Karpas-422 (cell line): ENCODE data around the gene SLC37A4. TPM values are rescaled to one million over a fixed set of nuclear protein-coding genes. Genes with fewer than 3 reads are reported as not detected.

ENCODE experiments used
- DNase-seq: peaks from one replicate; pipeline ENCODE4 v3.0.0-alpha.2; 2015
- H2AFZ ChIP-seq: fragments of 200-600 bp; sonication (generic); 2 replicates; pipeline ENCODE4 v1.6.1; 2014; ENCODE audit warnings: antibody characterized with exemption, low read length, mixed read lengths
- H3K27ac ChIP-seq: fragments of 200-600 bp; sonication (generic); 2 replicates; pipeline ENCODE4 v1.5.1; 2014; ENCODE audit warnings: mild to moderate bottlenecking, low read length, moderate library complexity
- H3K27me3 ChIP-seq: fragments of 200-600 bp; sonication (generic); 2 replicates; pipeline ENCODE4 v1.6.1; 2014; ENCODE audit warnings: low read length, mixed read lengths
- H3K36me3 ChIP-seq: fragments of 200-600 bp; sonication (generic); 2 replicates; pipeline ENCODE4 v1.6.1; 2014; ENCODE audit warnings: low read length, mixed read lengths; ENCODE audit not compliant: insufficient read depth
- H3K4me1 ChIP-seq: fragments of 200-600 bp; sonication (generic); 2 replicates; pipeline ENCODE4 v1.6.1; 2014; ENCODE audit warnings: mild to moderate bottlenecking, low read length, mixed read lengths
- H3K4me2 ChIP-seq: fragments of 200-600 bp; sonication (generic); 2 replicates; pipeline ENCODE4 v1.6.1; 2014; ENCODE audit warnings: low read length, low read depth, mild to moderate bottlenecking; ENCODE audit not compliant: poor library complexity, severe bottlenecking
- H3K4me3 ChIP-seq: fragments of 200-600 bp; sonication (generic); 2 replicates; pipeline ENCODE4 v1.5.1; 2014; ENCODE audit warnings: mild to moderate bottlenecking, antibody characterized with exemption, low read length, mixed read lengths
- H3K79me2 ChIP-seq: fragments of 200-600 bp; sonication (generic); 2 replicates; pipeline ENCODE4 v1.6.1; 2014; ENCODE audit warnings: mild to moderate bottlenecking, low read length, mixed read lengths
- H3K9ac ChIP-seq: fragments of 200-600 bp; sonication (generic); 2 replicates; pipeline ENCODE4 v1.6.0; 2014; ENCODE audit warnings: low read length
- H3K9me2 ChIP-seq: fragments of 200-600 bp; sonication (generic), shearing (Covaris generic); replicated peaks from 2 replicates; pipeline ENCODE4 v1.6.0; 2014; ENCODE audit warnings: mild to moderate bottlenecking, low read length, moderate library complexity; ENCODE audit not compliant: insufficient read depth
- H3K9me3 ChIP-seq: fragments of 300-700, 200-600 bp; sonication (generic); 2 replicates; pipeline ENCODE4 v1.6.1; 2014; ENCODE audit warnings: low read length, mixed read lengths
- H4K20me1 ChIP-seq: fragments of 200-600 bp; sonication (generic); 2 replicates; pipeline ENCODE4 v1.6.1; 2014; ENCODE audit warnings: mild to moderate bottlenecking, antibody characterized with exemption, low read length, low read depth; ENCODE audit not compliant: insufficient read depth
- total RNA-seq: library from RNA; depleted of rRNA; stranded (reverse); fragments of >200 nt; shearing (Covaris generic); gene quantifications from 2 replicates; pipeline ENCODE4 v1.2.3, GENCODE V29; 2014; ENCODE audit warnings: low replicate concordance

Gene SLC37A4
- total RNA-seq, 1 experiment from 2014 or later = 7.4 TPM

- H3K9me3 ChIP-seq = no peaks in the 10 kb centered on the region
- no peak overlapping the region for H2AFZ ChIP-seq
- no peaks in the 10 kb centered on the region for H4K20me1 ChIP-seq
- H3K4me3 ChIP-seq = no peak overlapping the region
- no peaks in the 10 kb centered on the region for H3K27me3 ChIP-seq
- H3K79me2 ChIP-seq = peaks cover 10% of the 10 kb centered on the region; the same call in 1 of the 2 replicates
- no peak for DNase-seq
- H3K36me3 ChIP-seq = no peaks in the 10 kb centered on the region
- H3K9ac ChIP-seq = no peak overlapping the region
- H3K4me1 ChIP-seq = peaks cover 26% of the 10 kb centered on the region
- H3K9me2 ChIP-seq = no peaks in the 10 kb centered on the region
- H3K4me2 ChIP-seq = peak overlapping the region; percentile 82
- no peak overlapping the region for H3K27ac ChIP-seq
Measured at GRCh38 chr11:119027561-119028345, 2.9 kb downstream of the SLC37A4 start.

DNA sequence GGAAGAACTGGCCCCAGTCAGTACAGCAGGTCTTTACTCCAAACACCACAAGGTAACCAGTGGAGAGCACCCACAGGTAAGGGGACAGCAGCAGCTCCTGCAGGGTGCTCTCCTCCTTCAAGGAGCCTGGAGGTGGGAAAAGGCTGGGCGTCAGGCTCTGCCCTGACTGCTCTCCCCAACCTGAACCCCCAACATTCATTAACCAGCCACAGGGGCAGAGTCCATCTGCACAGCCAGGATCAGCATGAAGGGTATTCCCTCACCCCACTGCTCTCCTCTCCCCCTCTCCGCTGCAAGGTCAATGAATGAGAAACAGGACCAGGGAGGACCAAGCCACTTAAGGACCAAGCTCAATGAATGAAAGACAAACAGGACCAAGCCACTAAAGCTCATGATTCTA, 3.7 kb downstream of the SLC37A4 start:
- Histone ChIP-seq H3K27me3 (no peaks in the 10 kb centered on the region), H3K9me2 (no peaks in the 10 kb centered on the region), H3K36me3 (no peaks in the 10 kb centered on the region), H3K4me1 (peaks cover 26% of the 10 kb centered on the region), H3K27ac (no peak overlapping the region), H3K4me3 (no peak overlapping the region), H3K4me2 (no peak overlapping the region), H3K79me2 (peaks cover 10% of the 10 kb centered on the region; the same call in 1 of the 2 replicates), H4K20me1 (no peaks in the 10 kb centered on the region), H3K9ac (no peak overlapping the region), H2AFZ (no peak overlapping the region), H3K9me3 (no peaks in the 10 kb centered on the region)
- no peak for DNase-seq

- peaks cover 26% of the 10 kb centered on the region for H3K4me1 ChIP-seq
- peaks cover 17% of the 10 kb centered on the region for H3K79me2 ChIP-seq
- H3K27ac ChIP-seq = no peak overlapping the region
- no peaks in the 10 kb centered on the region for H3K9me2 ChIP-seq
- no peak overlapping the region for H3K9ac ChIP-seq
- no peak overlapping the region for H2AFZ ChIP-seq
- no peak for DNase-seq
- H3K4me3 ChIP-seq = no peak overlapping the region
- H3K4me2 ChIP-seq = no peak overlapping the region
- H3K27me3 ChIP-seq = no peaks in the 10 kb centered on the region
- no peaks in the 10 kb centered on the region for H3K36me3 ChIP-seq
- H3K9me3 ChIP-seq = no peaks in the 10 kb centered on the region
- H4K20me1 ChIP-seq = no peaks in the 10 kb centered on the region
Measured at GRCh38 chr11:119025978-119026766, 4.5 kb downstream of the SLC37A4 start.

DNA sequence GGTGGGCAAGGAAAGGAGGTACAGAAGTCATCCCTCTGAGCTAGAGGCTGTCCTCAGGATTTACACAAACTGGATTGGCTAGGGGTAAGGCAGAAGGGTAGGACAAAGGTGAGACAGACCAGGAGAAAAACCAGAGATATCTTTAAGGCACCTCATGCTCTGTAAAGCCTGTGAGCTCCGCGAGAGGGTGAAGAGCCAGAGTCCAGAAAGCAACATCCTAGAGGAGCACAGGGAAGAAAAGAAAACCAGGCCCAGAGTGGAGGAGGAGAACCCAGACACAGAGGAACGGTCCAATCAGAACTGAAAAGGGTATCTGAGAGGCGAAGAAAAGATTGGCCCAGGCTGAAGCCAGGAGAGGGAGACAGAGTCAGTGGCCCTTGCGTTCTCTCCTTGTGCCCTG, 5.1 kb downstream of the SLC37A4 start:
- peaks cover 26% of the 10 kb centered on the region for H3K4me1 ChIP-seq
- H3K27ac ChIP-seq = no peak overlapping the region
- no peak overlapping the region for H3K4me3 ChIP-seq
- H4K20me1 ChIP-seq = no peaks in the 10 kb centered on the region
- H3K9me2 ChIP-seq = no peaks in the 10 kb centered on the region
- H2AFZ ChIP-seq = no peak overlapping the region
- H3K79me2 ChIP-seq = peaks cover 19% of the 10 kb centered on the region
- DNase-seq = no peak
- no peak overlapping the region for H3K9ac ChIP-seq
- H3K9me3 ChIP-seq = no peaks in the 10 kb centered on the region
- no peaks in the 10 kb centered on the region for H3K36me3 ChIP-seq
- H3K4me2 ChIP-seq = no peak overlapping the region
- no peaks in the 10 kb centered on the region for H3K27me3 ChIP-seq

GRCh38 chr11:119025099-119025473, 5.6 kb downstream of the SLC37A4 start:
- H3K27me3 ChIP-seq = no peaks in the 10 kb centered on the region
- H3K9ac ChIP-seq = no peak overlapping the region
- peaks cover 30% of the 10 kb centered on the region for H3K4me1 ChIP-seq
- no peak overlapping the region for H3K4me3 ChIP-seq
- H3K9me3 ChIP-seq = no peaks in the 10 kb centered on the region
- peaks cover 23% of the 10 kb centered on the region for H3K79me2 ChIP-seq
- DNase-seq = no peak
- no peak overlapping the region for H2AFZ ChIP-seq
- H3K27ac ChIP-seq = no peak overlapping the region
- no peaks in the 10 kb centered on the region for H4K20me1 ChIP-seq
- no peak overlapping the region for H3K4me2 ChIP-seq
- H3K9me2 ChIP-seq = no peaks in the 10 kb centered on the region
- no peaks in the 10 kb centered on the region for H3K36me3 ChIP-seq

DNA sequence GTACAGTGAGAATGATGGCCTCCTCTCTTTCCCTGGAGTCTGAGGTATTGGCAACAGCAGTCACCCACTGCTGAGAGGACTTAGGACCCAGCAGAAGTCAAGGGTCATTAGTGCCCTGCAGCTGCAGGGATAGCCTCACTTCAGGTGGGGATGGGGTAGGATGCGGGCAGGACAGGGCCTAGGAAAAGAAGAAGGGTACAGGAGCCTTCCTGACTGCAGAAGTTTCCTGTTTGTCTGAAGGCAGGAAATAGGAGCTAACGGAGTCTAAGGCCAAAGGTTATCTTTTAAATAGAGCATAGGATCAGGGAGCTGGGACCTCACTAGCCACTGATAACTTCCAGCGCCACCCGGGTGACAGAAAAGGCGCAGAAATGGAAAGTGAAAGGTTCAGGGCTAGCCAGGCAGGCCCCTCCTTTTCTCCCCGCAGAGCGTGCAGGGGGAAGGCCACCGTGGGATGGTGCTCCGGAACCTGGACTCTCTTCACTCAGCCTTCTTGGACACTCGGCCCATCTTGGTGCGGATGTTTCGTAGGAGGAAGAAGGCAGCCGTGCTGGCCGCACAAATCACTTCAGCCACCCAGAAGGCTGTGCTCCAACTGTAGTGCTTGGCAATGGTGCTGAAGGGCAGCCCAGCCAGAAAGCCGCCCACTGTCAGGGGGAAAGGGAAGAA, 6.1 kb downstream of the SLC37A4 start:
- Histone ChIP-seq H3K4me3 (no peak overlapping the region), H4K20me1 (no peaks in the 10 kb centered on the region), H3K36me3 (no peaks in the 10 kb centered on the region), H2AFZ (no peak overlapping the region), H3K9me2 (no peaks in the 10 kb centered on the region), H3K4me2 (no peak overlapping the region), H3K27me3 (no peaks in the 10 kb centered on the region), H3K27ac (no peak overlapping the region), H3K79me2 (peaks cover 25% of the 10 kb centered on the region), H3K9me3 (no peaks in the 10 kb centered on the region), H3K4me1 (peaks cover 30% of the 10 kb centered on the region), H3K9ac (no peak overlapping the region)
- DNase-seq = no peak

DNA sequence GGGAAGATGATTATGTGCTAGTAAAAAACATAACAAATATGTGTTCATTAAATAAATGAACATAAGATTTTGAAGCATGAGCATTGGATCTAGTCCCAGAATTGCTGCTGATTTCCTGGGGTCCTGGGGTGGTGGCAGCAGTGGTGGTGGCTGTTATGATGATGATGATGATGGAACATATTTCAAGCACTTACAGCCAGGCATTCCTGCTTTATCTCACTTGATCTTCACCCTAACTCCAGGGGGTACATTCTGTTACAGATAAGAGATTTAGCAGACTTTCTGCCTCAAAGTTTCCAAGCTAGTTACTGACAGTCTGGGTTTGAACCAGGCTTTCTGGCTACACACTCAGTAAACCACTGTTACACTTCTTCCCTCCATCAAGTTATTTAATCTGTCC, 6.9 kb downstream of the SLC37A4 start:
- Histone ChIP-seq H3K79me2 (peaks cover 28% of the 10 kb centered on the region), H3K36me3 (no peaks in the 10 kb centered on the region)

GRCh38 chr11:119021631-119022030, 9.0 kb downstream of the SLC37A4 start:
- H3K27ac ChIP-seq = no peak overlapping the region
- DNase-seq = no peak
- no peaks in the 10 kb centered on the region for H3K9me3 ChIP-seq
- no peak overlapping the region for H2AFZ ChIP-seq
- H3K9me2 ChIP-seq = no peaks in the 10 kb centered on the region
- H3K36me3 ChIP-seq = peaks cover 5% of the 10 kb centered on the region
- H3K4me1 ChIP-seq = peaks cover 21% of the 10 kb centered on the region
- no peaks in the 10 kb centered on the region for H3K27me3 ChIP-seq
- peaks cover 42% of the 10 kb centered on the region for H3K79me2 ChIP-seq
- no peaks in the 10 kb centered on the region; the same call in 1 of the 2 replicates for H4K20me1 ChIP-seq
- H3K9ac ChIP-seq = no peak overlapping the region
- no peak overlapping the region for H3K4me2 ChIP-seq
- no peak overlapping the region for H3K4me3 ChIP-seq

More for the DNA sequence above, 6.9 kb downstream of the SLC37A4 start:
- H3K9me3 ChIP-seq = no peaks in the 10 kb centered on the region
- no peak overlapping the region for H3K4me3 ChIP-seq
- H3K9me2 ChIP-seq = no peaks in the 10 kb centered on the region
- H3K9ac ChIP-seq = no peak overlapping the region
- no peak for DNase-seq
- no peaks in the 10 kb centered on the region for H3K27me3 ChIP-seq
- no peak overlapping the region for H3K27ac ChIP-seq
- H3K4me2 ChIP-seq = no peak overlapping the region
- no peak overlapping the region for H2AFZ ChIP-seq
- no peaks in the 10 kb centered on the region; the same call in 1 of the 2 replicates for H4K20me1 ChIP-seq
- H3K4me1 ChIP-seq = peaks cover 22% of the 10 kb centered on the region
